Ureter (tissue), 1 donor: ENCODE results near the gene HSPBP1. TPM values are rescaled to one million over a fixed set of nuclear protein-coding genes. Genes with fewer than 3 reads are reported as not detected.
A peak's percentile ranks its signal among the peaks of the same experiment; 100 is the strongest.
"Not testable (repeated sequence)": the region's sequence is repeated elsewhere in the genome, so short reads cannot be mapped to it uniquely, and the experiment has no call there.

Experiments
- DNase-seq: peaks from one replicate; pipeline ENCODE4 v3.0.0-alpha.2; 2020; ENCODE audit warnings: low spot score
- total RNA-seq: library from RNA; stranded (reverse); gene quantifications from one replicate; pipeline ENCODE4 v1.2.4, GENCODE V29; 2023
- donor health status: DM: yes; HTN: yes; CAD: no.

Gene HSPBP1, protein sequence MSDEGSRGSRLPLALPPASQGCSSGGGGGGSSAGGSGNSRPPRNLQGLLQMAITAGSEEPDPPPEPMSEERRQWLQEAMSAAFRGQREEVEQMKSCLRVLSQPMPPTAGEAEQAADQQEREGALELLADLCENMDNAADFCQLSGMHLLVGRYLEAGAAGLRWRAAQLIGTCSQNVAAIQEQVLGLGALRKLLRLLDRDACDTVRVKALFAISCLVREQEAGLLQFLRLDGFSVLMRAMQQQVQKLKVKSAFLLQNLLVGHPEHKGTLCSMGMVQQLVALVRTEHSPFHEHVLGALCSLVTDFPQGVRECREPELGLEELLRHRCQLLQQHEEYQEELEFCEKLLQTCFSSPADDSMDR
- total RNA-seq = 31.2 TPM

DNA sequence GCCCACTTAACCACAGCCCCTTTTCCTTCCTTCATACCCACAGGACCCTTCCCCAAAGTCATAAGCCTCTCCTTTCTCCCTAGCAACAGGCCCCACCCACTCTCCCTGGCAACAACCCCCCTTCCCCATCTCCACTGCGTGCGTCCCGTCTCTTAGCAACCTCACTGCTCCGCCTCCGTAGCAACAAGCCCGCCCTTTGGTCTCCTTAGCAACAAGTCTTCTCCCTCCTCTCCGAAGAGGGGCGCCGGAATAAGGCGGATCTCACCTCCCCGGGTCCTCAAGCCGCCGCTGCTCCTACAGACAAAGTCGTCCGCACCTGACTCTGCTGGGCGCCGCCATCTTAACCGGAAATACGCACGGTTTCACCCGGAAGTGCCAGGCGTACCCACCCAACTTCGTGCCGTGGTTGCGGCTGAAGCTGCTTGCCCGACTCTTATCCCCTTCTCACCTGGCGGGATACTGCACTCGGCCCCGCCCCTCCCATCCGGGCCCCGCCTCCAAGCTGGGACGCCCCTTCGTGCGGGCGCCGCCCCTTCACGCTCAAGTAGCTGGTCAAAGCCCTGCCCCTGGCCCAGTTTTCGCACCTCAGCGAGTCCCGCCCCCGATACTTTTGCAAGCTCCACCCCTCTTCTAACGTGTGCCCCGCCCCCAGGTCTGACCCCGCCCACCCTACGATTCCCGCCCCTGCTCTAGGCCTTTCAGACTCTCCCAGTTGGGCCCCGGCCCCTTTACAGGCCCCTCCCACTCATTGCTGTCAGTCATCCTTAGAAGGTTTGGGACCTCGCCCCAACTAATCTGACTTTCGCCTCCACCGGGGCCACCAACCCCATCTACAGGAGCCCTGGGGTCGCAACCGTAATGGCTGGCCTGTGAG is at the start of gene HSPBP1:
TSS of gene HSPBP1 (minus strand) at position 341 of the 874 bp plus-strand sequence. CDS start 502 bp downstream, outside the sequence.
- DNase-seq = peak; percentile 97

GRCh38 chr19:55328774-55329318 is 48.9 kb upstream of the HSPBP1 start:
- DNase-seq = not testable (repeated sequence)

DNA sequence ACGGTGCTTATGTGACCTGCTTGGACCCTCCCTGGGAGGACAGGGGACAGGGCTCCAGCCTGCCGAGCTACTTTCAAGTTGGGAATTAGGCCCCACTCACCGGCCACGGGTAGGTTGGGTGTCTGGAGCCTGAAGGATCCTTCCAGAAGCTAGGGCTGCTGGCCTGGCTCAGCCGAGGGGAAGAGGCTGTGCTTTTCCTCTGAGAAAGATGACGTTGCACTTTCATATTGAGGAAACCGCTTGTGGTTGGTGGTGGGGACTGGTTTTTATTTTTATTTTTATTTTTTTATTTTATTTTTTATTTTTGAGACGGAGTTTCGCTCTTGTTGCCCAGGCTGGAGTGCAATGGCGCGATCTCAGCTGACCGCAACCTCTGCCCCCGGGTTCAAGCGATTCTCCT is 45.3 kb upstream of the HSPBP1 start, which contains the start of gene TMEM150B:
TSS of gene TMEM150B (minus strand) at position 170 of the 400 bp plus-strand sequence. CDS start 4,305 bp downstream, outside the sequence.
- no peak for DNase-seq

DNA sequence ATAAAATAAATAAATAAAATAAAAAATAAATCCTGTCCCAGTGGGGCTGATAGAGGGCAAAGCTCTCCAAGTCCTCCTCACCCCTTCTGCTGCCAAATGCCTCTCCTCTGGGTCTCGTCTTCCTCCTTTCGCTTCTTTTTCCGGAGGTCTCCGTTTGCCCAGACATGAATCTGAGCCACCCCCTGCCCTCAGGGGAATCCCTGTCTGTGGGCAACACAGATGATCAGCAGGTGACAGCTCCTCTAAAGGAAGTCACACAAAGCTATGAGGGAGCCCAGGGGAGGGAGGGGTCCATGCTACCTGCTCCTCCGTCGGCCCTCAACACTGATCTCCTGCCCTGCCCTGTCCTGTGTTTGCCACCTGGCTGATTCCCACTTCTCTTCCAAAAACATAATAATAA is 44.8 kb upstream of the HSPBP1 start:
- DNase-seq = no peak

DNA sequence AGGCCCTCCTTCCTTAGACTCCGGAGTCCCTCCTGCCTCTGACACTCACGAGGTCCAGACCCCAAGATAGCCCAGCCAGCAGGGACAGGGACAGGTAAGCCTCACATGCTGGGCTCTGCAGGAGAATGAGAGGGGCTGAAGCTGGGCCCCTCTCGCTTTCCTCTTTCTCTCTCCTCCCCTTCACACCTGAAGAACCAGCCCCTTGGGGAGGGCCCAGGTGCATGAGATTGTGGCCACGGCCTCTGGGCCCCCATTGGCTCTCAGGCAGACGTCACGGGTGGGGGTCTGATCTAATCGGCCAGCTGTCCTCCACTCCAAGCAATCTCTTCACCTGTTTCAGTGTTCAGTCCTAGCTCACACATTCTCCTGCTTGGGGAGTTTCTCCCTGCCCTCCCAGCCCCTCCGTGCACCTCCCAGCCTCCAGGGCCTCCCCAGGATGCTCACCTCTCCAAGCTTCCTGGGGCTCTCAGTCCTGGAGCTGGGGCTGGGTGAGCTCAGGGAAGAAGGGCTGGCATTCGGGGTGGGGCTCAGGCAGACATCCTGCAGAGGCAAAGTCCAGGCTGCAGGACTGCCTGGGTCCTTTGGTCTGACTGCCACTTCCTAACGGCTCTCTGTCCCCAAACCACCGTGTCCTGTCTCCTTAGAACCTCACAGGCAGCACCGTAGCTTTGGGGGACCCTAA is 42.4 kb upstream of the HSPBP1 start:
- DNase-seq = no peak

GRCh38 chr19:55321466-55322137 is 41.7 kb upstream of the HSPBP1 start:
- DNase-seq = no peak

GRCh38 chr19:55320844-55321419 is 41.0 kb upstream of the HSPBP1 start:
- DNase-seq = no peak

GRCh38 chr19:55319785-55320184 is 39.9 kb upstream of the HSPBP1 start:
- DNase-seq = no peak

DNA sequence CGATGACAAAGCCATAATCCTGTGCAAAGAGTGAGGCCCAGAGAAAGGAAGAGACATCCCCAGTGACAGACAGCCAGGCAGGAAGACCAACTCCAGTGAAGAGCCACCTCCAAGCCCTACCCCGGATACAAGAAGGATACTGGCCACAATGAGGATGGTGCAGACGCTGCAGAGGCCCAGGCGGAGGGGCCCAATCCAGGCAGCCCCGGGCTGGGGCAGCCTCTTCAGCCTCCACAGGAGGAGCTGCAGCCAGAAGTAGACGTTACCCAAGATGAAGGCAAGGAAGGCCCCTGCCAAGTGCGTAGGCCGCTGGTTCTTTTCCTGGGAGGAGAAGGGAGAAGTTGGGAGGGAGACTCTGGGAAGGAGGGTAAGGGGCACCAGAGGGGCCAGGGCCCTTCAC is 36.7 kb upstream of the HSPBP1 start:
- no peak for DNase-seq

- no peak for DNase-seq
Observed at GRCh38 chr19:55315956-55316525, 36.1 kb upstream of the HSPBP1 start.

DNA sequence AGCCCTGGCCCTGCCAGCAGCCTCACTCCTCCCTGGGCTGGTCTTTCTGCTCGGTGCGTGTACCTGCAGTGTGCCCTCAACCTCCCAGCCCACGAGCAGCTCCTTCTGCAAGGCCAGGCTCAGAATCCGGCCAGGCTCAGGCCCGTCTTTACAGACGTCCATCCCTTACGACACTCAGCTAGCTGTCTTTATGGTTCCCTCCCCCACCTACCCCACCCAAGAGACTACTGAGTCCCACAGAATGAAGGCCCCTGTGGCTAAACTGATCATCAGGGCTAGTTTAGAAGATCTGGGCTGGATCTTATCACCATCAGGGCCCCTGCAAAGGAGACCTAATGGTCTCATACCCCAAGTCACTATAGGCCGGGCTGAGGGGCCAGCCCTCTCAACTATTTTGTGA is 34.5 kb upstream of the HSPBP1 start:
- DNase-seq = no peak

DNA sequence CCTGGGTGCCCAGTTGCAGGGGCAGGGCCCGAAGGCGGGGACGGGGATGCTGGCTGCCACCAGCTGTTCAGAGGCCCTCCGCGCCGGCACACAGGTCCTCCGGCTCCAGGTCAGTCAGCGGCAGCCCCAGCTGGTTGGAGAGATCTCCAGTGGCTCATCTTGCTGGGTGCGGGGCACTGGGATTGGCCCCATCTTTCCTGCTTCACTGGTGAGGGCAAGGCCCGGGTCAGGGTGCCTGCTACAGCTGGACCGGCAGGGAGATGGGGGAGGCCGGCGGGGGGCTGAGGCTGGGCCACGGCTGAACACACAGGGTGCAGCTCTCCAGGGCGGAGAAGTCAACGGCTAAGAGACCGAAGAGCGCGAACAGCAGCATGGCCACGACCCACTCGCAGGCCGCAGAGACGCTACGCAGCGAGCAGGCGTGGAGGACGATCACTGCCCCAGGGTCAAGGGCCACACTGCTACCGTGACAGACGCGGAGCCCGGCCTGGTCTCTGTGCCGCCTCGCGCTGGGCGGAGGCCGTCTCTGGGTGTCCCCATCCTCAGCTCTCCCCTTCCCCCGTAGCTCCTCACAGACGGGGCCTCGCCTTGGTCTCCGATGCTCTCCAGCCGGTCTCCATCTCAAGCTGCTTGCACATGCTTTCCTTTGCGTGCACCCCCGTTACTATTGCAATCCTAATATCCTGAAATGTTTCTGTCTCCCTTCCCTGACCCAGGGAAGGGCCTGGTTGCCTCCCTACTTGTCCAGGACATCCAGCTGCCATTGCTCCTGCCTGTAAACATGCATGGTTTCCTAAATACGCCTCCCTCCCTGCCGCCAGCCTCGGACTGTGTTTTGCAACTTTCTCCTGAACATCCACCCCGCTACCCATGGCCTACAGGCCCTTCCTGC is 33.0 kb upstream of the HSPBP1 start:
- DNase-seq = no peak

- no peak for DNase-seq
Observed at GRCh38 chr19:55311797-55312196, 31.9 kb upstream of the HSPBP1 start.

GRCh38 chr19:55311397-55311796 is 31.5 kb upstream of the HSPBP1 start:
- no peak for DNase-seq

DNA sequence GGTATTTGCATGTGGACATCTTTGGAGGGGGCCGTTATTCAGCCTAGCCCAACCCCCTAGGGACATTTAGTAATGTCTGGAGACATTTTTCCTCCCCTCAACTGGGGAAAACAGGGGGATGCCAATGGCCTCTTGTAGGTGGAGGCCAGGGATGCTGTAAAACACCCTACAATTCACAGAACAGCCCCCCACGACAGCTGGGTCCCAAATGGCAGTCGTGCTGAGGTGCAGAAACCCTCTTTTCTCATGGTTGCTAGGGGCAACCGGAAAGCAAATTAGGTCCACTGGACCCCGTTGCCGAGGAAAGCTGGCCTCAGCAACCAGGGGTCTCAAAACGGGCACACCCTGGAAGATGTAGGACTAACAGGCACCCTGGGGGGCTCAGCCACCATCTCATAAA is 30.6 kb upstream of the HSPBP1 start:
- DNase-seq = no peak

DNA sequence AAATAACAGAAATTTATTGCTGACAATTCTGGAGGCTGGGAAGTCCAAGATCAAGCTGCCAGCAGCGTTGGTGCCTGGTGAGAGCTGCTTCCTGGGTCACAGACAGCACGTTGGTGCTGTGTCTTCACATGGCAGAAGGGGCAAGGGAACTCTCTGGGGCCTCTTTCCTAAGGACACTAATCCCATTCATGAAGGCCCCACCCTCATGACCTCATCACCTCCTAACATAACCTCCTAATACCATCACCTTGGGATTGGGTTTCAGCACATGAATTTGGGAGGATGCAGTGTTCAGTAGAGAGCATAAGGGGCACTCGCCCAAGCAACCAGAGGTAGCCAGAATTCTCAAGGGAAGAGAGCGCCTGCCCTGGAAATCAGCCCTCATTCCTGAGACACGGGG is 29.5 kb upstream of the HSPBP1 start:
- DNase-seq = no peak

GRCh38 chr19:55308281-55308680 is 28.4 kb upstream of the HSPBP1 start:
- no peak for DNase-seq

- DNase-seq = no peak
Observed at GRCh38 chr19:55306712-55307111, 26.8 kb upstream of the HSPBP1 start.

- DNase-seq = no peak
Observed at GRCh38 chr19:55305983-55306562, 26.2 kb upstream of the HSPBP1 start.
